Left ventricle myocardium inferior (tissue), 1 donor: ENCODE measurements around the gene HIVEP2. TPM values are rescaled to one million over a fixed set of nuclear protein-coding genes. Genes with fewer than 3 reads are reported as not detected.
A peak's percentile ranks its signal among the peaks of the same experiment; 100 is the strongest.

ENCODE experiments used
- DNase-seq: peaks from one replicate; pipeline ENCODE4 v3.0.0-alpha.2; 2020
- H3K27ac ChIP-seq: fragments of 200-600 bp; replicated peaks from 2 replicates; pipeline ENCODE4 v1.8.0; 2021
- H3K27me3 ChIP-seq: fragments of 200-600 bp; 2 replicates; pipeline ENCODE4 v1.8.0; 2021; ENCODE audit warnings: low read depth
- H3K36me3 ChIP-seq: fragments of 200-600 bp; 2 replicates; pipeline ENCODE4 v1.8.0; 2021
- H3K4me1 ChIP-seq: fragments of 200-600 bp; 2 replicates; pipeline ENCODE4 v1.8.0; 2021
- H3K4me3 ChIP-seq: fragments of 200-600 bp; 2 replicates; pipeline ENCODE4 v1.8.0; 2021; ENCODE audit warnings: mild to moderate bottlenecking, moderate library complexity
- H3K9me3 ChIP-seq: fragments of 200-600 bp; replicated peaks from 2 replicates; pipeline ENCODE4 v1.8.0; 2021
- CTCF ChIP-seq: fragments of 200-600 bp; IDR thresholded peaks from 2 replicates; pipeline ENCODE4 v1.8.0; 2021; ENCODE audit warnings: antibody characterized with exemption, mild to moderate bottlenecking, borderline replicate concordance
- intact Hi-C: fragments of 100-400 bp; cut with micrococcal nuclease; formaldehyde crosslinking; loops from one replicate; pipeline ENCODE4 v1.11.0; 2022
- total RNA-seq: library from RNA; stranded (reverse); fragmentation: NEBNext Ultra II Directional; extraction: Animal tissue kit (Norgen Biotek cat#: 25700); gene quantifications from one replicate; pipeline ENCODE4 v1.2.1, GENCODE V29; 2021
- donor health status: DM: no; HTN: yes; CAD: no; lungs with severe emphysema.

The HIVEP2 gene
- total RNA-seq, 1 donor from 2014 or later = 16.2 TPM

GRCh38 chr6:142750998-142751397 lies 194.0 kb downstream of the HIVEP2 start:
- Histone ChIP-seq H3K4me3 (no peak overlapping the region), H3K27ac (no peak overlapping the region), H3K4me1 (peaks cover under 1% of the 10 kb centered on the region), H3K36me3 (peaks cover 27% of the 10 kb centered on the region), H3K9me3 (no peaks in the 10 kb centered on the region), H3K27me3 (no peaks in the 10 kb centered on the region)
- no peak for TF ChIP-seq CTCF
- DNase-seq = no peak
- intact Hi-C loops = no loop called here

- no peak for TF ChIP-seq CTCF
- DNase-seq = no peak
- Histone ChIP-seq H3K27me3 (no peaks in the 10 kb centered on the region), H3K27ac (no peak overlapping the region), H3K4me1 (no peaks in the 10 kb centered on the region), H3K9me3 (no peaks in the 10 kb centered on the region), H3K4me3 (no peak overlapping the region), H3K36me3 (peaks cover 18% of the 10 kb centered on the region)
- intact Hi-C loops = no loop called here
Observed at GRCh38 chr6:142749556-142749955, 195.4 kb downstream of the HIVEP2 start.

GRCh38 chr6:142746524-142746923 lies 198.5 kb downstream of the HIVEP2 start:
- no peaks in the 10 kb centered on the region for H3K9me3 ChIP-seq
- no peak for DNase-seq
- no peak overlapping the region for H3K27ac ChIP-seq
- H3K4me3 ChIP-seq = no peak overlapping the region
- no peaks in the 10 kb centered on the region for H3K4me1 ChIP-seq
- H3K27me3 ChIP-seq = no peaks in the 10 kb centered on the region
- no peaks in the 10 kb centered on the region for H3K36me3 ChIP-seq
- peak; percentile 63 for TF ChIP-seq CTCF
- intact Hi-C loops = no loop called here

- no peaks in the 10 kb centered on the region for H3K27me3 ChIP-seq
- no peaks in the 10 kb centered on the region for H3K4me1 ChIP-seq
- H3K36me3 ChIP-seq = no peaks in the 10 kb centered on the region
- H3K27ac ChIP-seq = no peak overlapping the region
- no peaks in the 10 kb centered on the region for H3K9me3 ChIP-seq
- DNase-seq = no peak
- intact Hi-C loops = no loop called here
- H3K4me3 ChIP-seq = no peak overlapping the region
- TF ChIP-seq CTCF = no peak
Observed at GRCh38 chr6:142744836-142745235, 200.1 kb downstream of the HIVEP2 start.

GRCh38 chr6:142740449-142740848 lies 204.5 kb downstream of the HIVEP2 start:
- no peak for TF ChIP-seq CTCF
- Histone ChIP-seq H3K4me3 (no peak overlapping the region), H3K9me3 (no peaks in the 10 kb centered on the region), H3K4me1 (no peaks in the 10 kb centered on the region), H3K27me3 (no peaks in the 10 kb centered on the region), H3K27ac (no peak overlapping the region), H3K36me3 (no peaks in the 10 kb centered on the region)
- intact Hi-C loops = no loop called here
- DNase-seq = no peak

GRCh38 chr6:142738731-142739130 lies 206.2 kb downstream of the HIVEP2 start:
- H3K27ac ChIP-seq = no peak overlapping the region
- H3K36me3 ChIP-seq = no peaks in the 10 kb centered on the region
- no peaks in the 10 kb centered on the region for H3K4me1 ChIP-seq
- H3K27me3 ChIP-seq = no peaks in the 10 kb centered on the region
- H3K9me3 ChIP-seq = no peaks in the 10 kb centered on the region
- intact Hi-C loops = no loop called here
- no peak for TF ChIP-seq CTCF
- no peak overlapping the region for H3K4me3 ChIP-seq
- DNase-seq = no peak
